Left lobe of liver (tissue), 2 donors: ENCODE measurements around the gene C19orf73. TPM values are rescaled to one million over a fixed set of nuclear protein-coding genes. Genes with fewer than 3 reads are reported as not detected.

Source experiments
- ATAC-seq: fragments of 200-7000 bp; cut with Tn5 transposase; one replicate; pipeline ENCODE4 v1.9.1; 2020; ENCODE audit warnings: mild to moderate bottlenecking, moderate library complexity
- DNase-seq: peaks from one replicate; pipeline ENCODE4 v3.0.0-alpha.2; 2020; ENCODE audit warnings: low spot score
- total RNA-seq: library from RNA; stranded (reverse); gene quantifications from one replicate; pipeline ENCODE4 v1.2.1, GENCODE V29; 2021
- donor health status: DM: no; HTN: no; CAD: no; lungs with moderate emphysema.
- donor health status: DM: no; HTN: yes; CAD: no.

Gene C19orf73
- total RNA-seq, 1 donor from 2014 or later: 2.2 TPM

DNA sequence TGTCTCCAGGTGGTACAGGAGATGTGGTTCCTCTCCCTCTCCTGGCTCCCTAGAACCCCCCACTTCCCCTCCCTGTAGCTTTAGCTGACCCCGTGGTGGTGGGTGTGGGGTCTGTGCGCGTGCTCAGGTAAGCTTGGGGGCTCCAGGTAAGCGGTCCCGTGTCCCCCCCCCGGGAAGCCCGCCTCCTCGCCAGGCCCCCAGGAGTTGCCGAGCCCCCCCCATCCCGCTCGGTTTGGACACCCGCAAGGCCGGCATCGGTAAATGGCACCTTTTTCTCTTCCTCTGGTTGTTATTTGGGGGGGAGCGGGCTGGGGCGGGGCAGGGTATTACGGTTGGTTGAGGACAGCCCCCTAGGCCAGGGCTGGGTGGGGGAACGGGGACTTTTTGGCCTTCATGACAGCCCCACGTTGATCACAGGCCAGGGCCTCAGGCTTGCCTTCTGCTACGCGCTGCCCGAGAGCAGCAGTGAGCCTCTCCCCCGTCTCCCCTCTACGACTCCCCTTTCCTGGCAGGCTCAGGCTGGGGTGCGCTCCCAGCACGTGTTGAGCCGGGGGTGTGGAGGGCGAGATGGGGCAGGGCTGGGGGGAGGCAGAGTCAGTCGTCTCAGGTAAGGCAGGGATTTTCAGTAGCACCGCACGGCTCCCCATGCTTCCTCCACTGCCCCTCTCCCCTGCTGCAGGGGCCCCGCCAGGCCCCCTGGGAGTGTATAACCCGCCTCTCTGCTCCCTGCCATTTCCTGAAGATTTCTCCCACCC lies 15.4 kb downstream of the C19orf73 start:
- ATAC-seq: no peak
- DNase-seq: no peak

DNA sequence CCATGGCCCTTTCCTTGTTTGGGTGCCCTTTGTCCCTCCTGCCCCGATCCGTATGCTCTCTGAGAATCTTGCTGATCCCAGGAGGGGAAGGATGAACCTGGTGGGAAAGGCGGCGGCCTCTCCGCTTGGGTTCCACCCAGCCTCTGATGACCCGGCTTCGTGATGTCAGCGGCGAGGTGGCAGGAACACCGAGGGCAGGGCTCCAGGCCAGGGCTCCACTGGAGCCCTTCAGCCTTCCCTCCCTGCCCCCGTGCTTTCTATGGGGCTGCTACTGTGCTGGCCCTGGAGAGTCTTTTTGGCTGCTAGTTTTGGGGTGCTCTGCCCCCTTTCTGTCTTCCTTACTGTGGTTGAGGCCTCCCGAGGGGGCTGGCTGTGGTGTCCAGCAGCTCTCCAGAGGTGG lies 16.6 kb downstream of the C19orf73 start:
- DNase-seq (no peak), ATAC-seq (no peak)

- DNase-seq (no peak), ATAC-seq (no peak)
Measured at GRCh38 chr19:49101160-49101559, 17.8 kb downstream of the C19orf73 start.

- ATAC-seq: peak; percentile 83
- peak; percentile 72 for DNase-seq
Measured at GRCh38 chr19:49098795-49099194, 20.1 kb downstream of the C19orf73 start.

GRCh38 chr19:49097453-49098288 lies 21.3 kb downstream of the C19orf73 start:
- peak; percentile 77 for DNase-seq
- ATAC-seq: peak; percentile 90

- DNase-seq (no peak), ATAC-seq (no peak)
Measured at GRCh38 chr19:49094505-49095482, 24.1 kb downstream of the C19orf73 start.

GRCh38 chr19:49092686-49093085 lies 26.3 kb downstream of the C19orf73 start:
- ATAC-seq (no peak), DNase-seq (no peak)

DNA sequence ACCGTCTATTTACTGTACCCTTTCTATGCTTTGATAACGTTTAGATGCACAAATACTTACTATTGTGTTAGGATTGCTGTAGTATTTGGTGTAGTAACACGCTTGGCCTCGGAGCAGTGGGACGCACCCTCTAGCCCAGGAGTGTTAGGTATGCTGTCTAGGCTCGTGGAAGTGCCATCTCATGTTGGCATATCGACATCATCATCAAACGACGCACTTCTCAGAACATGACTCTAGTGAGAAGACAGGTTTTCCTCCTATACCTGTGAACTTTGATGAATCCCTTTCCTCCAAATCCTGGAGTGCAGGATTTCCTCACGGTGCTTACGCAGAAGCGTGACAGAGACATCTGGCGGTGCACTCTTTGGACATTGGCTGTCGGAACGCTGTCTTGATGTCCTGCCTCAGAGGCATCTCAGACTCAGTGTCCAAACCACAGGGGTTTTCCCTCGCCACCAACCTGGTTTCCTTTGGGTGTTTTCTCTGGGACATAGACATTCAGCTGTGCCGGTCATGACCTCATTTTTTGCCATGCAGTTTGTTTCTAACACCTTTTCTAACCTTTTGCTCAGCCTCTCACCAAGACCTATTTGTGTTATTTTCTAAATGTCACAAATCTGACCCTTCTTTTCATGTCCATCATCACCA lies 27.4 kb downstream of the C19orf73 start:
- ATAC-seq (no peak), DNase-seq (no peak)

GRCh38 chr19:49086296-49086695 lies 32.6 kb downstream of the C19orf73 start:
- ATAC-seq (no peak), DNase-seq (no peak)

GRCh38 chr19:49085868-49086232 lies 33.1 kb downstream of the C19orf73 start:
- DNase-seq (no peak), ATAC-seq (no peak)

DNA sequence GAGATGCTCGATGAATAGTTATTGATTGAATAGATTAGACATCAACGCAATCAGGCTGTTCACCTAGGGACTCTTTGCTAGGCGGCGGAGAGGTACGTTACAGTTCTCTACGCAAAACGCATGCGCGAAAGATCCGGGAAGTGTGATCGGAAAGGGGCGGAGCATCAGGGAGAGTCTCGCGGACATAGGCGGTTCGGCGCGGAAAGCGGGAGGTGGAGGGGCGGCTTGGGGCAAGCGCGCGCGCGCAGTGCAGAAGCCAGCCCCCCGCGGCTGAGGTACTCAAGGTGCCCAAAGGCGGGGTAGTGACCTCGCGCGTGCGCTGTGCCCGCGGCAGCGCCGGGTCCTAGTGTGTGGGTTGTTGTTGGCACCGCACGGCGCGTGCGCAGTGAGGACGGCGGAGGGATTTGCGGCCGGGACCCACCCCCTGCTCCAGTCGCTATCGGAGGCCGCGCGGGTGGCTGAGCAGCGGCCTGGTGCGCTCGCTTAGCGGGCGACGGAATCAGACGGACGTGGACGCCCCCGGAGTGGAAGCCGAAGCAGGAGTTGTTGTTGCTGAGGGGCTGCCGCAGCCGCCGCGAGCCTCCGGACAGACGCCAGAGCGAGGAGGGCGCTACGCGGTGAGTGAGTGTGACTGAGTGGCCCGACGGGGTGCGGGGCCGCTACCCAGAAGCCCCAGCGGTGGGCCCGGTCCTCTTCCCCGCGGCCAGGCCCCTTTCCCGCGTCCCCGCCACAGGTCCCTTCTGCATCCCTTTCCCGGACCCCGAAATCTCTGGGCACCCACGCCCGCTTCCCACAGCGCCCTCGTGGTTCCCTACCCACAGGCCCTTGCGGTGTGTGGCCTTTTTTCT lies 33.7 kb downstream of the C19orf73 start, which contains the start of gene SNRNP70:
TSS of gene SNRNP70 (plus strand) at position 432 of the 848 bp plus-strand sequence. CDS start 964 bp downstream, outside the sequence.
- ATAC-seq: peak; percentile 96
- DNase-seq: peak; percentile 99

DNA sequence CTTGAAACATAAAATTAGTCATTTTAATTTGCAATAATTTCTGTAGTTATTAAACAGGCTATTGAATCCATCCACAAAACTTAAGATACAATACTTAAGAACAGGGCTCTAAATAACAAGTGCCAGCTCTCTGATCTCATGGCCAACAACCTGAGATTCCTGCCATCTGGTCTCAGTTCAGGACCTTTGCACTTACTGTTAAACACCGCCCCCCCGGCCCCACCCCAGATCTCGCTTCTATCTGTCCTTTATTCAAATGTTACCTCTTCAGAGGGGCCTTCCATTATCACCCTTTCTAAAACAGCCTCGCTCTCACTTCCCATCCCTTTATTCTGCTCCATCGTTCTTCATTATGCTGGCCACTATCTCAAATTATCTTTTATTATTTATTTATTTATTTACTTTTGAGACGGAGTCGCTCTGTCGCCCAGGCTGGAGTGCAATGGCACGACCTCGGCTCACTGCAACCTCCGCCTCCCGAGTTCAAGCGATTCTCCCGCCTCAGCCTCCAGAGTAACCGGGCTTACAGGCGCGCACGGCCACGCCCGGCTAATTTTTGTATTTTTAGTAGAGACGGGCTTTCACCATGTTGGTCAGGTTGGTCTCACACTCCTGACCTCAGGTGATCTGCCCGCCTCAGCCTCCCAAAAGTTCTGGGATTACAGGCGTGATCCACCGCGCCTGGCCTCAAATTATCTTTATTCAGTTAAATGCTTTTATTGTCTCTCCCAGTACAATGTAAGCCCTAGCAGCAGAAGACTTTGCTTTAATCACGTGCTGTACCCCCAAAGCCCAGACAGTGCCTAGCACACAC lies 34.5 kb downstream of the C19orf73 start:
- DNase-seq: no peak

DNA sequence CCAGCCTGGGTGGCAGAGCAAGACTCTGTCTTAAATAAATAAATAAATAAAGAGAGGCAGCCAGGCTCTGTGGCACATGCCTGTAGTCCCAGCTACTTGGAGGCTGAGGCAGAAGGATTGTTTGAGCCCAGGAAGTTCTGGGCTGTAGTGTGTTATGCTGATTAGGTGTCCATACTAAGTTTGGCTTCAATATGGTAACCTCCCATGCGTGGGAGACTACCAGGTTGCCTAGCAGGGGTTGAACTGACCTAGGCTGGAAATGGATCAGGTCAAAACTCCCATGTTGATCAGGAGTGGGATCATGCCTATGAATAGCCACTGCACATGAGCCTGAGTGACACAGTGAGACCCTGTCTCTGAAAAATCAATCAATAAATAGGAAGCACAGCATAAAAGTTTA lies 37.7 kb downstream of the C19orf73 start:
- ATAC-seq (no peak), DNase-seq (no peak)

More for the DNA sequence above, 34.5 kb downstream of the C19orf73 start:
- ATAC-seq: no peak

- no peak for DNase-seq
- ATAC-seq: no peak
Measured at GRCh38 chr19:49080392-49080791, 38.6 kb downstream of the C19orf73 start.

DNA sequence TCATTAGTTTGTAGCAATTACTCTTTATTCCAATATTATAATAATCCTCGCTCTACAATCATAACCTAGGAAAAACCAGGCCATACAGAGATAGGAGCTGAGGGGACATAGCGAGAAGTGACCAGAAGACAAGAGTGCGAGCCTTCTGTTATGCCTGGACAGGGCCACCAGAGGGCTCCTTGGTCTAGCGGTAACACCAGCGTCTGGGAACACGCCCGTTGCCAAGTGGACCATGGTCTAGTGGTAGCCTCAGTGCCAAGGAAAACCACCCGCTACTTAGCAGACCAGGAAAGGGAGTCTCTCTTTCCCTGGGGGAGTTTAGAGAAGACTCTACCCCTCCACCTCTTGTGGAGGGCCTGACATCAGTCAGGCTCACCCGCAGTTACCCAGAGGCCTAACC lies 44.1 kb downstream of the C19orf73 start:
- DNase-seq (peak; percentile 81), ATAC-seq (peak; percentile 64)

DNA sequence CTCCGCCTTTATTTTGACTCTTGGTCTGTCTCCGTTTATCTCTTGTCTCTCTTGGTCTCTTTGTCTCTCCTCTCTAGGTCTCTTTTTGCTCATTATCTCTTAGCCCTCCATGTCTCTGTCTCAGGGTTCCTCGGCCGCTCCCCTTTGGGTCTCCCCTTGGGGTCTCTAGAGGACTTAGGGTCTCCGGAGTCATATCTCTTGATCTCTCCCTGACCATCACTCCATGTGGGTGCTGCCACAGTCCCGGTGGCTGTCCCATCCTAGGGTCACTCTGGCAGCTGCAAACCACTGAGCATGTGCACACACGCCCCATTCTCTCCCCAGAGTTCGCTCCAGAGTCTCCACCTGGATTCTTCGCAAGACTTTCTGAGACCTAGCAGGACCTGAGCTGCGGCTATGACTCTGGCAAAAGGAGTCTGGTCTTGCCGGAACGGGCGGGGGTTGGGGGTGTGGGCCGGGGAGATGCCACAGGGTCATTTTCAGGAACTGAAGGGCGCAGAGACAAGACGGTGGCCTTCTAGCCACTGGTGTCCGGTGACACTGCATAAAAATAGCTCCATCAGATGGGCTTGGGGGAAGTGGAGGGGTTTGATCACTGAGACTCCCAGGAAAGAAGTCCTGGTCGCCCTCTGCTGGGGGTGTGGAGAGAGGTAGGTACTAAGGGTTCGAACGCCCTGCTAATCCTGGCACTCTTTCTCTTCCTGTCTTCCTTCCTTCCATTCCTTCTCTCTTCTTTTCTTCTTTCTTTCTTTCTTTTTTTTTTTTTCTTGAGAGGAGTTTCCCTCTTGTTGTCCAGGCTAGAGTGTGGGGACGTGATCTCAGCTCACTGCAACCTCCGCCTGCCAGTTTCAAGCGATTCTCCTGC lies 45.2 kb downstream of the C19orf73 start:
- DNase-seq (no peak), ATAC-seq (peak; percentile 41)

GRCh38 chr19:49071860-49072547 lies 46.9 kb downstream of the C19orf73 start:
- ATAC-seq: no peak
- DNase-seq: no peak
